ENCODE measurements around the gene CACNA2D3. TPM values are rescaled to one million over a fixed set of nuclear protein-coding genes. Genes with fewer than 3 reads are reported as not detected.

The CACNA2D3 gene
- total and polyA plus RNA-seq, 2 experiments from 2014 or later: 1.1 to 2.5 TPM

DNA sequence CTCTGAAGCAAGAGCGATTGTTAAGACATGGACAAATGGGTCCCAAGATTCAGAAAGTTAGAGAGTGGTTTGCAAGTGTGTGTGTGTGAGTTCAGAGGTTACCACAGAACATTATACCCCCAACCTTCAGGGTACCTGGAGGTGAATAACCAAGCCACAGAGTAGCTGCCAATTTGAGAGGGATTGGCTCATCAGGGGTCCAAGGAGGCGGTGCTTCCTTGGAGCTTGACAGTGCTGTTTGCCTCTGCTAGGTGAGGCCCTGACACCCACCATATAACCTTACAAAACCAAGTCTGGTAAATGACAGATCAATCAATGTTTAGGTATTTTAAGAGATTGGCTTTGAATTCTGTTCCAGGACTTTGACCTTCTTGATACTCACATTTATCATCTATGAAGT is 769.8 kb downstream of the CACNA2D3 start:
- 98% methylated on average over 2 of the region's 2 CpGs for WGBS (ENCODE audit: low lambda C conversion rate, missing lambda C conversion rate)
- peaks cover 19% of the 10 kb centered on the region for H3K4me1 ChIP-seq (ENCODE audit: insufficient read depth)
- H3K9me3 ChIP-seq (ENCODE audit: low read depth): no peaks in the 10 kb centered on the region
- DNase-seq (ENCODE audit: low spot score): no peak
- no peaks in the 10 kb centered on the region for H4K20me1 ChIP-seq (ENCODE audit: insufficient read depth, poor library complexity, severe bottlenecking)
- no peaks in the 10 kb centered on the region for H3K9me2 ChIP-seq (replicated peaks; ENCODE audit: insufficient read depth)
- no peaks in the 10 kb centered on the region for H3K36me3 ChIP-seq (replicated peaks; ENCODE audit: insufficient read depth, low read depth)
- no peak overlapping the region for H3K4me3 ChIP-seq
- peak overlapping the region; percentile 59 for H3K27ac ChIP-seq
- no peak overlapping the region for H2AFZ ChIP-seq
- no peak for TF ChIP-seq EZH2 (IDR thresholded peaks at IDR 0.05; ENCODE audit: borderline replicate concordance)
- TF ChIP-seq, protein P1, sequence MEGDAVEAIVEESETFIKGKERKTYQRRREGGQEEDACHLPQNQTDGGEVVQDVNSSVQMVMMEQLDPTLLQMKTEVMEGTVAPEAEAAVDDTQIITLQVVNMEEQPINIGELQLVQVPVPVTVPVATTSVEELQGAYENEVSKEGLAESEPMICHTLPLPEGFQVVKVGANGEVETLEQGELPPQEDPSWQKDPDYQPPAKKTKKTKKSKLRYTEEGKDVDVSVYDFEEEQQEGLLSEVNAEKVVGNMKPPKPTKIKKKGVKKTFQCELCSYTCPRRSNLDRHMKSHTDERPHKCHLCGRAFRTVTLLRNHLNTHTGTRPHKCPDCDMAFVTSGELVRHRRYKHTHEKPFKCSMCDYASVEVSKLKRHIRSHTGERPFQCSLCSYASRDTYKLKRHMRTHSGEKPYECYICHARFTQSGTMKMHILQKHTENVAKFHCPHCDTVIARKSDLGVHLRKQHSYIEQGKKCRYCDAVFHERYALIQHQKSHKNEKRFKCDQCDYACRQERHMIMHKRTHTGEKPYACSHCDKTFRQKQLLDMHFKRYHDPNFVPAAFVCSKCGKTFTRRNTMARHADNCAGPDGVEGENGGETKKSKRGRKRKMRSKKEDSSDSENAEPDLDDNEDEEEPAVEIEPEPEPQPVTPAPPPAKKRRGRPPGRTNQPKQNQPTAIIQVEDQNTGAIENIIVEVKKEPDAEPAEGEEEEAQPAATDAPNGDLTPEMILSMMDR (IDR thresholded peaks at IDR 0.05; ENCODE audit: poor library complexity): no peak
- TF ChIP-seq EZH2phosphoT487 (IDR thresholded peaks at IDR 0.05; ENCODE audit: low read depth, severe bottlenecking, unreplicated experiment): no peak
- H3K79me2 ChIP-seq: no peaks in the 10 kb centered on the region
- H3K27me3 ChIP-seq: no peaks in the 10 kb centered on the region
- no peak overlapping the region for H3K4me2 ChIP-seq

DNA sequence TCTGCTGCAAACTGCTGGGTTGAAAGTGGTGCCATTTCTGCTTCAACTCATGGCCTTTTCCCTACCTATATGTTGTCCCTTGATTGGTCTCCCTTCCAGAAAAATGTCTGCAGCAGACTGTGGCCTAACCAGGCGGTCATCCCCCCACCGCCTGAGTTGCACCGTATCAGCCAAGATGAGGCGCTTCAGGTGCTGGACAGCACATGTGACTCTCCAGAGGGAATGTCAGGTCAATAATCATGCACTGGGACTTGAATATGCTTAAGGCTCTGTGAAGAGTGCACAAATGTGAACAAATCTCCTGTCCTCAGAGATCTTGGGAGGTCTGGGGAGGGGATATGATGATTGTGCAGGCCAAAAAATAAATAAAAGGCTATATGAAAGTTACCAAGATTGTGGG is 773.3 kb downstream of the CACNA2D3 start:
- DNase-seq (ENCODE audit: low spot score): no peak
- TF ChIP-seq EZH2phosphoT487 (IDR thresholded peaks at IDR 0.05; ENCODE audit: low read depth, severe bottlenecking, unreplicated experiment) (no peak), EZH2 (IDR thresholded peaks at IDR 0.05; ENCODE audit: borderline replicate concordance) (no peak)
- TF ChIP-seq, protein P1 (IDR thresholded peaks at IDR 0.05; ENCODE audit: poor library complexity): no peak

DNA sequence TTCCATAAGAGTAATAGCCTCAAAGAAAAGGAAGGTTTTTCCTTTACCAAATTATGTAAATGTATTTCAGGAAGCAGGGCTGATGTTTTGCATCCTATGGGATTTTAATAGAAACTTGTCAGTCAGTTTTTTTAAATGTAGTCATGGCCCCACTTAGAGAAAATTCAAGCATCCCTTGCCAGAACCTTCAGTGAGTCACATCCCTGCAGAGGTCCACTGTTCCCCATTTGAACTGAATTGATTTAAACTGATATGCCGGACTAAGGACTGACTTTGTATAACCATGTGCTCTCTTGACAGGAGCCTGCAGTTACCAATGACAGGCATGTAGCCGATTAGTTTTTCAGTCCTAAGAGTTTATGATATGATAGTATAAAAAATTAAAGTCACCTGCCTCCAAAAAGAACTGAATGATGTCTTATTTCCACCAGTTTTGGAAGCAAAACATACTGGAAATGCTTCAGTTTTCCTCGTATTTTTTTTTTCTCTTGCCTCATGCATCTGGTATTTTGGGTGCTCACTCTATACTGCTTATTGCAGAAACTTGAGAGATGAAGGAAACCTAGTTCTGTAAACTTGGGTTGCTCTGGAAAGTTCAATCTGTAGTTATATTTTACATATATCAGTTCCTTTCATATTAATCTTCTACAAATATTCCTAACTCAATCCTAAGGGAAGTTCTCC is 774.8 kb downstream of the CACNA2D3 start:
- Histone ChIP-seq H3K4me3 (no peak overlapping the region), H3K9me2 (replicated peaks; ENCODE audit: insufficient read depth) (no peaks in the 10 kb centered on the region), H2AFZ (no peak overlapping the region), H3K27me3 (no peaks in the 10 kb centered on the region), H3K36me3 (replicated peaks; ENCODE audit: insufficient read depth, low read depth) (no peaks in the 10 kb centered on the region), H3K4me1 (ENCODE audit: insufficient read depth) (peaks cover 7% of the 10 kb centered on the region), H4K20me1 (ENCODE audit: insufficient read depth, poor library complexity, severe bottlenecking) (no peaks in the 10 kb centered on the region), H3K79me2 (no peaks in the 10 kb centered on the region), H3K27ac (no peak overlapping the region), H3K9me3 (ENCODE audit: low read depth) (no peaks in the 10 kb centered on the region), H3K4me2 (no peak overlapping the region)
- 80% methylated on average over 3 of the region's 3 CpGs for WGBS (ENCODE audit: low lambda C conversion rate, missing lambda C conversion rate)
- TF ChIP-seq EZH2 (IDR thresholded peaks at IDR 0.05; ENCODE audit: borderline replicate concordance): no peak
- no peak for TF ChIP-seq EZH2phosphoT487 (IDR thresholded peaks at IDR 0.05; ENCODE audit: low read depth, severe bottlenecking, unreplicated experiment)
- TF ChIP-seq, protein P1 (IDR thresholded peaks at IDR 0.05; ENCODE audit: poor library complexity): no peak
- DNase-seq (ENCODE audit: low spot score): no peak

More for the DNA sequence above, 773.3 kb downstream of the CACNA2D3 start:
- no peak overlapping the region for H3K4me2 ChIP-seq
- no peaks in the 10 kb centered on the region for H3K9me2 ChIP-seq (replicated peaks; ENCODE audit: insufficient read depth)
- no peaks in the 10 kb centered on the region for H3K36me3 ChIP-seq (replicated peaks; ENCODE audit: insufficient read depth, low read depth)
- no peak overlapping the region for H2AFZ ChIP-seq
- no peak overlapping the region for H3K27ac ChIP-seq
- H3K27me3 ChIP-seq: no peaks in the 10 kb centered on the region
- H3K4me1 ChIP-seq (ENCODE audit: insufficient read depth): peaks cover 18% of the 10 kb centered on the region
- H4K20me1 ChIP-seq (ENCODE audit: insufficient read depth, poor library complexity, severe bottlenecking): no peaks in the 10 kb centered on the region
- H3K4me3 ChIP-seq: no peak overlapping the region
- no peaks in the 10 kb centered on the region for H3K9me3 ChIP-seq (ENCODE audit: low read depth)
- WGBS (ENCODE audit: low lambda C conversion rate, missing lambda C conversion rate): 94% methylated on average over 4 of the region's 4 CpGs
- H3K79me2 ChIP-seq: no peaks in the 10 kb centered on the region

Measured in hepatocyte (in vitro differentiated cells).